Stomach (tissue), 9 donors: ENCODE measurements around the gene TBC1D10B. TPM values are rescaled to one million over a fixed set of nuclear protein-coding genes. Genes with fewer than 3 reads are reported as not detected.

Experiments
- DNase-seq, 2 donors: peaks; one replicate each; pipeline versions ENCODE4 v3.0.0 to v3.0.0-alpha.2; 2013 to 2019
- H3K27ac ChIP-seq, 5 donors: fragments of 200-600 bp in 4 of 5; sonication (generic) in 4 of 5; one replicate each; pipeline ENCODE4 v1.5.1; 2013 to 2019; ENCODE audit warnings: mild to moderate bottlenecking in 1 of 5, moderate library complexity in 1 of 5
- H3K27me3 ChIP-seq, 3 donors: fragments of 200-600 bp; sonication (generic); one replicate each; pipeline ENCODE4 v1.5.1; 2017 to 2019; ENCODE audit warnings: mixed run types in 1 of 3
- H3K36me3 ChIP-seq, 4 donors: fragments of 200-600 bp; sonication (generic); 1 replicate in 3 of 4; 2 replicates in 1 of 4; pipeline ENCODE4 v1.5.1; 2016 to 2019
- H3K4me1 ChIP-seq, 4 donors: fragments of 200-600 bp; sonication (generic); one replicate each; pipeline ENCODE4 v1.5.1; 2016 to 2019
- H3K4me3 ChIP-seq, 4 donors: fragments of 200-600 bp; sonication (generic) in 3 of 4; one replicate each; pipeline ENCODE4 v1.5.1; 2016 to 2019; ENCODE audit warnings: mild to moderate bottlenecking in 1 of 4
- H3K9me3 ChIP-seq, 4 donors: fragments of 200-600 bp; sonication (generic); one replicate each; pipeline ENCODE4 v1.5.1; 2016 to 2019
- EP300 ChIP-seq: sonication (generic); formaldehyde crosslinking; IDR thresholded peaks from one replicate; pipeline ENCODE4 v1.6.1; 2017; ENCODE audit warnings: antibody characterized with exemption
- POLR2A ChIP-seq, 4 donors: fragments of 450-650 bp; IDR thresholded peaks; one replicate each; pipeline ENCODE4 v1.6.1; 2016; ENCODE audit warnings: antibody characterized with exemption in 4 of 4, control low read depth in 2 of 4, mild to moderate bottlenecking in 1 of 4, moderate library complexity in 1 of 4
- POLR2AphosphoS5 ChIP-seq, 3 donors: sonication (generic); formaldehyde crosslinking; IDR thresholded peaks; one replicate each; pipeline ENCODE4 v1.6.1; 2016; ENCODE audit warnings: antibody characterized with exemption in 3 of 3
- WGBS, 5 donors: extraction: QIAGEN DNeasy Blood & Tissue Kit in 3 of 5; methylation state at CpG; one replicate each; pipeline versions ENCODE4 v1.1.5 to v1.1.7; 2013 to 2018; 5-methylcytosine and 5-hydroxymethylcytosine counted together
- intact Hi-C: fragments of 100-400 bp; cut with DNase I; formaldehyde crosslinking; loops from one replicate; pipeline ENCODE4 v1.15.1; 2023; ENCODE audit warnings: low total_unique reads
- polyA plus RNA-seq, 3 donors: library from polyadenylated mRNA; stranded (reverse); fragments of 200-250 nt; gene quantifications; one replicate each; pipeline ENCODE4 v1.2.3, GENCODE V29; 2013
- total RNA-seq, 5 donors: library from RNA; depleted of rRNA; stranded (reverse); fragments of >200 nt; gene quantifications; one replicate each; pipeline versions ENCODE4 v1.1.0 to v1.2.3, GENCODE V29; 2014 to 2016
- TF ChIP-seq, protein P1 (sequence below), 7 experiments: fragments of 450-650 bp in 4 of 7; fragments of 200-600 bp in 3 of 7; sonication (generic) in 3 of 7; IDR thresholded peaks; one replicate each; pipeline ENCODE4 v1.5.1; 2016 to 2019; ENCODE audit warnings: antibody characterized with exemption in 7 of 7, control low read depth in 2 of 7, mild to moderate bottlenecking in 1 of 7
- donor health status: healthy with polysubstance abuse.
- donor health status: Bipolar disorder and iron deficiency.
- donor health status: healthy.

Gene TBC1D10B
- total and polyA plus RNA-seq, 8 donors = 20.5 to 89.2 (median 27.1) TPM

DNA sequence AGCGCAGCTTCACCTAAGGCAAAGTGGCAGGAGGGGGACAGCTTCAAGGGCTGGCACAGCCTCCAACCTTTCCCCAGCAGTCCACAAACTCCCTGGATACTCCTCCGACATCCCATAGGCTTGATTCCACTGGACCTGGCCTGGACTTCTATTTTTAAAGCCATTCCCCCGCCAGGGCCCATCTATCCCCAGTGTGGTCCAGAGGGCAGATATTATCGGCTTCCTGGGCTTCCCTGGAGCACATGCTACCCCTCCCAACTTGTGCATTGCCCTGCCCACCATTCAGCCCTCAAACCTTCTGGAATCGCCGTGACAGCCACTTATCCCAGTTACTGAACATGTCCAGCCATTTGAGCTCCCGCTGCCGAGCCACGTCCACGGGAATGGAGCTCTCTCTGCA is 5.1 kb downstream of the TBC1D10B start:
- H3K27me3 ChIP-seq = no peaks in the 10 kb centered on the region
- 86 to 90% (median 88%) methylated on average over 10 of the region's 10 CpGs for WGBS, 5 donors
- H3K4me1 ChIP-seq = peaks cover 29 to 55% (median 40%) of the 10 kb centered on the region in 4 donors
- H3K27ac ChIP-seq = no peak overlapping the region
- intact Hi-C loops = loop anchor here (10.0 kb wide), 1 partner anchor 50 kb away; no protein-coding TSS in a partner anchor
- no peak overlapping the region for H3K4me3 ChIP-seq
- no peaks in the 10 kb centered on the region for H3K9me3 ChIP-seq
- TF ChIP-seq POLR2A (IDR thresholded peaks at IDR 0.05) (no peak), POLR2AphosphoS5 (IDR thresholded peaks at IDR 0.05) (no peak), EP300 (no peak)
- TF ChIP-seq, protein P1, sequence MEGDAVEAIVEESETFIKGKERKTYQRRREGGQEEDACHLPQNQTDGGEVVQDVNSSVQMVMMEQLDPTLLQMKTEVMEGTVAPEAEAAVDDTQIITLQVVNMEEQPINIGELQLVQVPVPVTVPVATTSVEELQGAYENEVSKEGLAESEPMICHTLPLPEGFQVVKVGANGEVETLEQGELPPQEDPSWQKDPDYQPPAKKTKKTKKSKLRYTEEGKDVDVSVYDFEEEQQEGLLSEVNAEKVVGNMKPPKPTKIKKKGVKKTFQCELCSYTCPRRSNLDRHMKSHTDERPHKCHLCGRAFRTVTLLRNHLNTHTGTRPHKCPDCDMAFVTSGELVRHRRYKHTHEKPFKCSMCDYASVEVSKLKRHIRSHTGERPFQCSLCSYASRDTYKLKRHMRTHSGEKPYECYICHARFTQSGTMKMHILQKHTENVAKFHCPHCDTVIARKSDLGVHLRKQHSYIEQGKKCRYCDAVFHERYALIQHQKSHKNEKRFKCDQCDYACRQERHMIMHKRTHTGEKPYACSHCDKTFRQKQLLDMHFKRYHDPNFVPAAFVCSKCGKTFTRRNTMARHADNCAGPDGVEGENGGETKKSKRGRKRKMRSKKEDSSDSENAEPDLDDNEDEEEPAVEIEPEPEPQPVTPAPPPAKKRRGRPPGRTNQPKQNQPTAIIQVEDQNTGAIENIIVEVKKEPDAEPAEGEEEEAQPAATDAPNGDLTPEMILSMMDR (IDR thresholded peaks at IDR 0.05) = no peak
- H3K36me3 ChIP-seq = peaks cover 25 to 66% (median 65%) of the 10 kb centered on the region in 4 donors
- no peak for DNase-seq

DNA sequence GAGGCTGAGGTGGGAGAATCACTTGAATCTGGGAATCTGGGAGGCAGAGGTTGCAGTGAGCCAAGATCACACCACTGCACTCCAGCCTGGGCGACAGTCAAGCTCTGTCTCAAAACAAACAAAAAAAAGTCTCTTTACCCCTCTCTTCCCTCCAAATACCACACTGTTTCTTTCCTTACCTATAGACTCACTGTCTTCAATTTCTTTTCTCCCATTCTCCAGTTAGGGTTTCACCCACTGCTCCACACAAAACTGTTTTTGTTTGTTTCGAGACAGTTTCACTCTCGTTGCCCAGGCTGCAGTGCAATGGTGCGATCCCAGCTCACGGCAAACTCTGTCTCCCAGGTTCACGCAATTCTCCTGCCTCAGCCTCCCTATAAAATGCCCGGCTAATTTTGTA is 9.1 kb downstream of the TBC1D10B start:
- TF ChIP-seq EP300 = no peak
- TF ChIP-seq POLR2A (IDR thresholded peaks at IDR 0.05) = no peak
- TF ChIP-seq, protein P1 (IDR thresholded peaks at IDR 0.05) = no peak
- TF ChIP-seq POLR2AphosphoS5 (IDR thresholded peaks at IDR 0.05) = no peak
- intact Hi-C loops = loop anchor here (10.0 kb wide), 1 partner anchor 54 kb away; no protein-coding TSS in a partner anchor

GRCh38 chr16:30359871-30360170 is 10.5 kb downstream of the TBC1D10B start:
- TF ChIP-seq EP300 (no peak), POLR2AphosphoS5 (IDR thresholded peaks at IDR 0.05) (no peak), POLR2A (IDR thresholded peaks at IDR 0.05) (no peak)
- peaks cover 43 to 80% (median 79%) of the 10 kb centered on the region in 4 donors for H3K36me3 ChIP-seq
- intact Hi-C loops = loop anchor here (10.0 kb wide), 1 partner anchor 55 kb away; no protein-coding TSS in a partner anchor
- H3K27me3 ChIP-seq = no peaks in the 10 kb centered on the region
- H3K27ac ChIP-seq = no peak overlapping the region
- DNase-seq = no peak
- no peaks in the 10 kb centered on the region for H3K9me3 ChIP-seq
- no peak overlapping the region for H3K4me3 ChIP-seq
- H3K4me1 ChIP-seq = peaks cover 18 to 31% (median 25%) of the 10 kb centered on the region in 4 donors
- WGBS, 5 donors = 51 to 65% (median 54%) methylated on average over 6 of the region's 6 CpGs

More for the DNA sequence above, 9.1 kb downstream of the TBC1D10B start:
- no peak for DNase-seq
- Histone ChIP-seq H3K36me3 (peaks cover 50 to 94% (median 93%) of the 10 kb centered on the region in 4 donors), H3K4me3 (no peak overlapping the region), H3K27me3 (no peaks in the 10 kb centered on the region), H3K9me3 (no peaks in the 10 kb centered on the region), H3K4me1 (peaks cover 15 to 38% (median 24%) of the 10 kb centered on the region in 4 donors), H3K27ac (no peak overlapping the region)
- WGBS, 5 donors = 93 to 96% (median 95%) methylated on average over 7 of the region's 7 CpGs

DNA sequence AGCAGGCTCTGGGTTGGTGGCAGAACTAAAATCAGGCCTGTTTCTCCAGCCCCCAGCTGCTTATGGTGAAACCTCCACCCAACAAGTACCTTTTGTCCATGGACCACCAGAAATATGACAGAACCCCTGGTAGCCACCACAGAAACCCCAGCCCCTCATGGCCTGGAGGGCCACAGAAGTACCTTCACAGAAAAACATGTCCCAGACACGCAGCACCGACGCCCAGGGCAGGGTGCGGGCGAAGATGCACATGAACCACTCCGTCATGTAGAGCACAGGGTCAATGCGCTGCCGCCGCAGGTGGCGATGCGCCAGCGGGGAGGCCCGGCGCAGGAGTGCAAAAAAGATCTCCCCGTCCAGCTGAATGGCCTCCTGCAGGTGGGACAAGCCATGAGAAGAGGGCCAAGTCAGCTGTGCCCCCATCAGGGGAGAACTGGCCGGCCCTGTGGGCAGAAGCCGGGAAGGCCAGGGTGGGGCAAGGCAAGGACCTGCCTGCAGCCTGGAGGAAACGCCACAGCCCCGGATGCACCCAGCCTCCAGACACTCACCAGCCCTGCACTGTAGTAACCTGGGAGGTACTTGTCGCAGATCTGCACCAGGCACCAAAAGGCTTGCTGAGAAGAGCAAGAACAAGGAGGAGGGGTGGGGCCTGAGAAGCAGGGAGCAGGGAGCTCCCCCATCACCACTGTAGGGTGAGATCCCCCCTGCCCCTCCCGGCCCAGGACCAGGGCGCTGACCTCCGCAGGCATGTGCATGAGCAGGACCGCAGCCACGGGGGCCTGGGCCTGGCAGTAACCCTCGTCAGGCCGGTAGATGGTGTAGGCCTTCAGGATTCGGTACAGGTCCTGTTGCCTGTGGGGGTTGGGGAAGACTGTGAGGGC is 11.1 kb downstream of the TBC1D10B start:
- WGBS, 5 donors = 84 to 89% (median 86%) methylated on average over 21 to 28 of the region's 28 CpGs
- no peak for DNase-seq
- peaks cover 21 to 33% (median 27%) of the 10 kb centered on the region in 4 donors for H3K4me1 ChIP-seq
- H3K4me3 ChIP-seq = no peak overlapping the region
- no peaks in the 10 kb centered on the region for H3K27me3 ChIP-seq
- TF ChIP-seq, protein P1 (IDR thresholded peaks at IDR 0.05) = no peak
- TF ChIP-seq POLR2A (IDR thresholded peaks at IDR 0.05) = no peak
- no peak for TF ChIP-seq POLR2AphosphoS5 (IDR thresholded peaks at IDR 0.05)
- no peak for TF ChIP-seq EP300
- H3K9me3 ChIP-seq = no peaks in the 10 kb centered on the region
- intact Hi-C loops = no loop called here
- H3K36me3 ChIP-seq = peaks cover 38 to 74% (median 73%) of the 10 kb centered on the region in 4 donors
- H3K27ac ChIP-seq = no peak overlapping the region
